GM18861 (cell line): ENCODE results near the gene OLAH.

Source experiments
- ATAC-seq: cut with Tn5 transposase; IDR thresholded peaks from one replicate; pipeline ENCODE4 v1.9.1; 2021; ENCODE audit not compliant: unreplicated experiment

OLAH gene

GRCh38 chr10:15122477-15123030 lies 78.8 kb downstream of the OLAH start:
- peak; percentile 91 for ATAC-seq
